GM18508 (cell line): Measurements from ENCODE around the gene GTF2F2.

Source experiments
- ATAC-seq: cut with Tn5 transposase; IDR thresholded peaks from one replicate; pipeline ENCODE4 v1.9.1; 2021; ENCODE audit warnings: moderate number of reproducible peaks; ENCODE audit not compliant: insufficient read depth, unreplicated experiment

Gene GTF2F2, protein sequence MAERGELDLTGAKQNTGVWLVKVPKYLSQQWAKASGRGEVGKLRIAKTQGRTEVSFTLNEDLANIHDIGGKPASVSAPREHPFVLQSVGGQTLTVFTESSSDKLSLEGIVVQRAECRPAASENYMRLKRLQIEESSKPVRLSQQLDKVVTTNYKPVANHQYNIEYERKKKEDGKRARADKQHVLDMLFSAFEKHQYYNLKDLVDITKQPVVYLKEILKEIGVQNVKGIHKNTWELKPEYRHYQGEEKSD

DNA sequence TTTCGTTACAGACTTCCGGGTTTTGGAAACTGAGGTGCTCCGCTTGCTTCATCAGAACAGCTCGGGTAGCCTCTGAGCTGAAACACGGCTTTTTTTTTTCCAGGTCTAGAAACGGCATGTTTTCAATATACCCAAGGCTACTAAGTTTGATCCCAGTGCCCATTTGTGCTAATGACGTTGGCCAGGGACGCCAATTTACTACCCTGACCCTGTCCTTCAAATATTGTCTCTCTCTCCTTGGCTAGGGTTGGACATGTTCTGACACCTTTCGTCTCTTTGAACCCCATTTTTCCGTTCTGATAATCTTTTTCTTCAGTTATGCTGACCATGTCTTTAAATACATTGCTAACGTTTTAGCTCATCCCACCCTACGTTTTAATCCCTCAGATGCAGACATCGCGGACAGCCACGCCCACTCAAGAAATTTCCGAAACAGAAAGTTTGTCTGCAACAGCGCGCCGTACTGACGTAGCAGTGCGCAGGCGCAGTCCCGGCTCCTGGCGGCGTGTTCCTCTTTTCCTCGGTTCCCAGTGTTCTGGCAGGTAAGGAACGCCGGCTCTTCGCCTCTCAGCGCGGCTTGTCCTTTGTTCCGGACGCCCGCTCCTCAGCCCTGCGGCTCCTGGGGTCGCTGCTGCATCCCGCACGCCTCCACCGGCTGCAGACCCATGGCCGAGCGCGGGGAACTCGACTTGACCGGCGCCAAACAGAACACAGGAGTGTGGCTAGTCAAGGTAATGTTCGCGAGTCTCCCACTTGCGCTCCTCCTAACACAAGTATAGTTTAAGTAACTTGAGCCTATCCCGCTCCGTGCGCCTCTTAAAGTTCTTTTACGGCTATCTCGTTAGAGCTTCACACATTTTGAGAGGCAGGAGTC lies at the start of gene GTF2F2:
Gene GTF2F2, plus strand, starts transcription at position 520 of the 874 bp plus-strand sequence. Its CDS starts 146 bp downstream, at position 666.
- no peak for ATAC-seq

DNA sequence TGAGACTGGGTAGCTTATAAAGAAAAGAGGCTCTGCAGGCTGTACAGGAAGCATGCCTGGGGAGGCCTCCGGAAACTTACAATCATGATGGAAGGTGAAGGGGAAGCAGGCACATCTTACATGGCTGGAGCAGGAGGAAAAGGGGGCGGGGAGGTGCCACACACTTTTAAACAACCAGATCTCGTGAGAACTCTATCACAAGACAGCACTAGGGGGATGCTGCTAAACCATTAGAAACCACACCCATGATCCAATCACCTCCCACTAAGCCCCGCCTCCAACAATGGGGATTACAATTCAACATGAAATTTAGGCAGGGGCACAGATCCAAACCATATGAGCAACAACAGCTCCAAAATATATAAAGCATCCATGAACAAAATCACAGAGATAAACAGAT lies 46.5 kb upstream of the GTF2F2 start:
- no peak for ATAC-seq

GRCh38 chr13:45074721-45075120 lies 45.6 kb upstream of the GTF2F2 start:
- no peak for ATAC-seq

- no peak for ATAC-seq
Measured at GRCh38 chr13:45078003-45078402, 42.3 kb upstream of the GTF2F2 start.

- no peak for ATAC-seq
Measured at GRCh38 chr13:45082964-45083363, 37.3 kb upstream of the GTF2F2 start.

DNA sequence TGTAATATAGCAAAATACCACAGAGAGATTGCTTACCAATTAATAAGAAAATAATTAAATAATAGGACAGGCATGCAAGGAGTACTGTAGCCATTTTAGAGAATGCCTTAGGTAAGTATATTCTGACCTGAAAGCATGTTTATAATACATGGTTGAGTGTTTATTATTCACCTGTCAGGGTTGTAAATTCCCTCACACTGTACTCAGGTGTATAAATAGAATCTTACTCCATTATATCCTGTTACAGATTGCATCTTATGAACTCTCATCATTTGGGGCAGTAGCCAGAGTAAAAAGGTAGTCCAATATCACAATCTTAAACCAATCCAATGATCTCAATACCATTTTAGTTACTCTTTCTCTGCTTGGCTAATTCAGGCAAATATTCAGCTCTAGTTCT lies 35.8 kb upstream of the GTF2F2 start:
- no peak for ATAC-seq

DNA sequence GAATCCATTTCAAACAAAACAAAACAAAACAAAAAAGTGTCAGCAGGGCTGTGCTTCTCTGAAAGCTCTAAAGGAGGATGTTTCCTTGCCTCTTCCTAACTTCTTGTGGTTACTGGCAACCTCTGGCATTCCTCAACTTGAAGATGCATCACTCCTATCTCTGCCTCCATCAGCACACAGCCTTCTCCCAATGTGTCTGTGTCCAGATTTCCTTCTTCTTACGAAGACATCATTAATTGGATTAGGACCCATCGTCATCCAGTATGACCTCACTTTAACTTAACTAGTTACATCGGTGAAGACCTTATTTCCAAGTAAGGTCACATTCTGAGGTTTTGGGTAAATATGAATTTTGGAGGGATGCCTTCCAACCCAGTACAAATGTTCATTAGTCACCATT lies 33.8 kb upstream of the GTF2F2 start:
- ATAC-seq, result no peak

DNA sequence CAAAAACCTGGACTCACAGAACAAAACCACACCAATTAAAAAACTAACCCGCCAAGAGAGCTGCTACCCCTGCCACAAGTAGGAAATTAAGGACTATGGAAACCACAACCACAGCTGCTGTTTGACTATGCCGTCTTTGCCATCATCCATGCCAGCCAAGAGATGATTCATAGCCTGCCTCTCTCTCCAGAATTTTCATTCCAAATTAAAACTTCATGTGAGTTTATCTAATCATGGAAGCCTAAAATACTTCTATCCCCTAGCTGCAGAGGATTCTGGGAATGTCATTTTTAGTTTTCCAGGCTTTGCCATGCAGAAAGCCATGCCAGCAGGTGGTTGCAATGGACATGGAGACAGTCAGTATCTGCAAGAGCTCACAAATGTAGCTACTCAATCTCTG lies 27.6 kb upstream of the GTF2F2 start:
- no peak for ATAC-seq

DNA sequence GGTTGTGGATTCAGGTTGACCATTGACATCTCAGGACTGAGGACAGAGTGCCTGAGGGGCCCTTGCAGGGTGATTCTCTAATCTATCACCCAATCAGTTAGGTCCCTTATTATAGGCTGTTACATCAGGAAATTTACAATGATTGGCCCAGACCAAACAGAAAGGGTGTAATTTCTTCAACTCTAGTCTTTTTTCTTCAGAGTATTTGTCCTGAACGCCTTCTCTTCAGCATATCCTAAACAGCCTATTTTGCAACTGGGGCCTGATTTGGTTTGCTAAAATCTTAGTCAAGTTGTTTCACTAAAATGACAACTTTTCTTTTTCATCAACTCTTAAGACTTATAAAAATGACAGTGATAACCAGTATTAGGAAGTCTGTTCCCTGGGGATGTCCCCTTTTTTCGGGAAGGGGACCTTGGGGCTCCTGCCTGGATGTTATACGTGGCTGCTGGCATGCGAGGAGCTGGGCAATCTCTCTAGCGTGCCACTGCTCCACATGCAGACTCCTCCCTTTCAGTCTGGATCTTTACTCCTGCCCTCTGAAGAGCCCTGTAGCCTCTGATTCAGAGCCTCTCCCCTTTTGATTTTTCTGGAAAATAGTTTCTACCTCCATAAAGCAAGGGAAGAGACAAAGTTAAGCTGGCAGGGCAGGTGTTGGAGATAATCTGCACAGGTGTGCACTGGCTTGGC lies 19.6 kb upstream of the GTF2F2 start:
- ATAC-seq, result no peak

DNA sequence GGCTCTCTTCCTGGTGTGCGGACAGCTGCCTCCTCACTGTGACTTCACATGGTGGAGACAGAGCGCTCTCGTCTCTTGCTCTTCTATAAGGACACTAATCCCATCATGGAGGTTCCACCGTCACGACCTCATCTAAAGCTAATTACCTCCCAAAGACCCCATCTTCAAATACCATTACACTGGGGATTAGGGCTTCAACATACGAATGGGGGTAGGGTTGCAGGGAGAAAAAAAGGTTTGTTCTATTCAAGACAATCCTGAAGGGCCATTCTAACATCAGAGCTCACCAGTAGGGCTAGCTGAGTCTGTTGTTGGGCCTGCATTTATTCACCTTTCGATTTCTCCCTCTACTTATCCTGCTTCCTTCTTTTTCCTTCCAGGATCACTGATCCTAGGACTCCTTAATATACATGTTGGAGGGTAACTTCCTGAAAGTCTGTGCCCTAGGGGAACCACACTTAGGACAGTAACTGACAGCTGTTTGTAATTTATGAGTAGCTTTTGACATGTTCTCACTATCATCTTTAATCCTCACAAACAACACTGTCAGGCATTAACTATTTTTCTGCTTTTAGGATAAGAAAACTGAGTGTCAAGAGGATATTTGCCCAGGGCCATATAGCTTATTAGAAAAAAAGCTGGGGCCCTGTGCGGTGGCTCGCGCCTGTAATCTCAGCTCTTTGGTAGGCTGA lies 18.8 kb upstream of the GTF2F2 start:
- ATAC-seq, result no peak

DNA sequence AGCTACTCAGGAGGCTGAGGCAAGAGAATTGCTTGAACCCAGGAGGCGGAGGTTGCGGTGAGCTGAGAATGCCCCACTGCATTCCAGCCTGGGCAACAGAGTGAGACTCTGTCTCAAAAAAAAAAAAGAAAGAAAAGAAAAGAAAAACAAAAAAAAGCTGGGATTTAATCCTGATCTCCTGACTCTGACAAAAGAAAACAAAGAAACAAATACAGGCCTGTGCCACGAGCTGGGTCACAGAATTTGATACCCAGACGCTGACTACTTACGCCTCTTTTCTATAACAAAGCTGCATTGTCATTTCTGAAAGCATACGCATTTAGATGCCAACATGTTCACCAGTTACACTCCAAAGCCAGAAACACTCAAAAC lies 18.2 kb upstream of the GTF2F2 start:
- no peak for ATAC-seq

DNA sequence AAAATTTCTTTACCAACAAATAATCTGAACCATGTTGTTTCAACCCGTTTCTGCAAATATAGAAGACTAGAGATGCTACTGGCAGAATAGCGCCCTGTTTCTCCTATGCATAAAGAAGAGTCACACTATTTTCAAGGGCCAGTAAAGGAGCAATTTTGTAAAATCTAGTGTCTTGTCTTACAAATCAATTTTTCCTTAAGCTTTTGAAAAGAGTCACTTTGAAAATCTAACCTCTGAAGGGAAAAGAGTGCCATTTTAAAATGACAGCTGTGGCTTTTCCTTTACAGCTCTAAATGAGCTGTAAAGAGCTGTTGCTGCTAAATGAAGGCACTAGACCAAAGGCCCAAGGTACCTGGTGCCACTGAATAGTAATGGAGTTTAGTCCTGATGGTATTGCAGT lies 16.9 kb upstream of the GTF2F2 start:
- no peak for ATAC-seq

- no peak for ATAC-seq
Measured at GRCh38 chr13:45104261-45104660, 16.0 kb upstream of the GTF2F2 start.

DNA sequence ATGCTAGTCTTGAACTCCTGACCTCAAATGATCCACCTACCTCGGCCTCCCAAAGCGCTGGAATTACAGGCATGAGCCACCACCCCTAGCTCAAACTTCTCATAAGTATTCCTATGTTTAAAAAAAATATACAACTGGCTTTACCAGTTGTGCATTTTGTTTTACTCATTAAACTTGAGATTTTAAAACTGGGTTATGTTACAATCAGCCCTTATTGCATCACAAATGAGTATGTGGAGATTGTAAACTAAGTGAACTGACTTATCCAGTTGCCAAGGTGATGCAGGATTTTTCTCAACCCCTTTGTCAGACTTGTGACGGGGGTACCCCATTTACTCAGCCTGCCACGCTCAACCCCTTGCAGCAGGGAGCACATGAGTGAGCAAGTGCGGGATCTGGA lies 14.4 kb upstream of the GTF2F2 start:
- ATAC-seq, result no peak

GRCh38 chr13:45107539-45107938 lies 12.8 kb upstream of the GTF2F2 start:
- ATAC-seq, result no peak

- ATAC-seq, result no peak
Measured at GRCh38 chr13:45108716-45109101, 11.6 kb upstream of the GTF2F2 start.

GRCh38 chr13:45109102-45109720 lies 11.1 kb upstream of the GTF2F2 start:
- peak; percentile 75 for ATAC-seq

GRCh38 chr13:45113233-45114224 lies 6.8 kb upstream of the GTF2F2 start:
- no peak for ATAC-seq

DNA sequence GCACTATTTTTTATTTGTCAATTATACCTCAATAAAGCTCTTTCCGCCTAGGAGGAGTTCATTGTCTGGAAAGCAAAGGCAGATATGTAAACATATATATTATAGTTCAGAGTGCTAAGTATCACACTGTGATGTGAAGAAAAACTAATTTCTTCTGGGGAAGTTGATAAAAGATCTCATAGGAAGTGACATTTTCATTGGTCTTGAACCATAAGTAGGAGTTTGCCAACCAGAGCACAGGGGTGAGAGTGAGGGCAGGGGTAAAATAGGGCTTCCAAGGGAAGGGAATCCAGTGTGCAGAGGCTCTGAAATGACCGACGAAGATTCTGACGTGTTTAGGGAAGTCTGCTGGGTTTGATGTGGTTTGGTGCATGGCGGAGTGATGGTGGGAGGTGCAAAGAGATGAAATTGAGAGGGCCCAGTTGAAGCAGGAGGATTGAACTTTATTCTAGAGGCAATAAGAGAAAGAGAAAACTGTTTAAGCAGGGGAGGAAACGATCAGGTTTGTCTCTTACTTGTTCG lies 780 bp upstream of the GTF2F2 start:
- ATAC-seq, result no peak
